ENCODE measurements around the gene TSGA10.
A peak's percentile ranks its signal among the peaks of the same experiment; 100 is the strongest.
"Not testable (repeated sequence)": the region's sequence is repeated elsewhere in the genome, so short reads cannot be mapped to it uniquely, and the experiment has no call there.

The TSGA10 gene

GRCh38 chr2:99072551-99072950, 82.2 kb downstream of the TSGA10 start:
- DNase-seq (ENCODE audit: low spot score): no peak

- no peak for DNase-seq (ENCODE audit: low spot score)
These were observed 86.7 kb downstream of the TSGA10 start for GRCh38 chr2:99067871-99068625.

GRCh38 chr2:99066075-99066958, 88.4 kb downstream of the TSGA10 start:
- DNase-seq (ENCODE audit: low spot score): peak; percentile 48

GRCh38 chr2:99049187-99049586, 105.6 kb downstream of the TSGA10 start:
- DNase-seq (ENCODE audit: low spot score): not testable (repeated sequence)

DNA sequence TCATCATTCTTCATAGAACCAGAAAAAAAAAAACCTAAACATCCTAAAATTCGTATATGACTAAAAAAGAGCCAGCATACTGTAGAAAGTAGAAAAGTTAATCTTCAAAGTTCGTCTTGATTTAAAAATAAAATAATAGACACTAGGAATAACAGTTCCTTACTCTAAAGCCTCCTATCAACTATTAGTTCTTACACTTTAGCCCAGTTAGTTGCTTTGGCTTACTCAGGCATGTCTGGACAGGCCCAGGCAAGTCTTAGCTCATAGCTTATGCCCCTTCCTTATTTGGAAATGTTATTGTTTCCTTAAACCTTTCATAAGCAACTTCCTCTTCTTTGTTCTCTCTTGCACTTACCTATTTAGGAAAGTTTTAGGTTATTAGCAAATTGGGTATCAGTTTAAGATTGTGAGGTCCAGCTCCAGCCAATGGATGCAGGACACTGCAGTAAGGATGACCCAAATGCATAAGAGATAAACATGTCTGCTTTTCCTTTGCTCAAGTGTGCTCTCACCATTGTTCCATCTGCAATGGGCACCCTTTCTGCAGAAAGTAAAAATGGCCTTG, 113.9 kb downstream of the TSGA10 start:
- not testable (repeated sequence) for DNase-seq (ENCODE audit: low spot score)

- DNase-seq (ENCODE audit: low spot score): no peak
These were observed 118.8 kb downstream of the TSGA10 start for GRCh38 chr2:99035920-99036319.

GRCh38 chr2:99032786-99033185, 122.0 kb downstream of the TSGA10 start:
- no peak for DNase-seq (ENCODE audit: low spot score)

GRCh38 chr2:99032001-99032400, 122.7 kb downstream of the TSGA10 start:
- no peak for DNase-seq (ENCODE audit: low spot score)

GRCh38 chr2:99031481-99031880, 123.3 kb downstream of the TSGA10 start:
- no peak for DNase-seq (ENCODE audit: low spot score)

DNA sequence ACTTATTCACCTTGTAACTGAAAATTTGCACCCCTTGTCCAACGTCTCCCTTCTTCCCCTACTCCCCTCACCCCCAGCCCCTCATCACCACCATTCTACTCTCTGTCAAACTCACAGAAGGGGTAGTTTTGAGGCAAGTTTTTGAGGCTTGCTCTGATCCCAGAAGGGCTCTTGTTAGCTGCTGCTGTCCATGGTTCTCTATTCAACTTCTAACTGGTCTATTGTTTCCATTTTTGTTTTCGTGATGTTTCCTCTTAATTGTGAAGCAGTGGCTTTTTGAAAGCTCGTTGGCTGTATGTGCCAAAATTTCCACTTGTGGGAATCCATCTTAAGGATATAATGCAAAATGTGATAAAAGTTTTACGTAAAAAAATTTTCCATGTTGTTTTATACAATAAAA, 126.2 kb downstream of the TSGA10 start:
- no peak for DNase-seq (ENCODE audit: low spot score)

GRCh38 chr2:99027856-99028255, 126.9 kb downstream of the TSGA10 start:
- DNase-seq (ENCODE audit: low spot score): no peak

GRCh38 chr2:99000708-99001107, 154.0 kb downstream of the TSGA10 start:
- DNase-seq (ENCODE audit: low spot score): no peak

DNA sequence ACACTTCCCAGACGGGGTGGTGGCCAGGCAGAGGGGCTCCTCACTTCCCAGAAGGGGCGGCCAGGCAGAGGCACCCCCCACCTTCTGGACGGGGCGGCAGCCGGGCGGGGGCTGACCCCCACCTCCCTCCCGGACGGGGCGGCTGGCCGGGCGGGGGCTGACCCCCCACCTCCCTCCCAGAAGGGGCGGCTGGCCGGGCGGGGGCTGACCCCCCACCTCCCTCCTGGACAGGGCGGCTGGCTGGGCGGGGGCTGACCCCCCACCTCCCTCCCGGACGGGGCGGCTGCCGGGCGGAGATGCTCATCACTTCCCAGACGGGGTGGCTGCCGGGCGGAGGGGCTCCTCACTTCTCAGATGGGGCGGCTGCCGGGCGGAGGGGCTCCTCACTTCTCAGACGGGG, 166.0 kb downstream of the TSGA10 start:
- DNase-seq (ENCODE audit: low spot score): not testable (repeated sequence)

- no peak for DNase-seq (ENCODE audit: low spot score)
These were observed 168.7 kb downstream of the TSGA10 start for GRCh38 chr2:98985905-98986666.

DNA sequence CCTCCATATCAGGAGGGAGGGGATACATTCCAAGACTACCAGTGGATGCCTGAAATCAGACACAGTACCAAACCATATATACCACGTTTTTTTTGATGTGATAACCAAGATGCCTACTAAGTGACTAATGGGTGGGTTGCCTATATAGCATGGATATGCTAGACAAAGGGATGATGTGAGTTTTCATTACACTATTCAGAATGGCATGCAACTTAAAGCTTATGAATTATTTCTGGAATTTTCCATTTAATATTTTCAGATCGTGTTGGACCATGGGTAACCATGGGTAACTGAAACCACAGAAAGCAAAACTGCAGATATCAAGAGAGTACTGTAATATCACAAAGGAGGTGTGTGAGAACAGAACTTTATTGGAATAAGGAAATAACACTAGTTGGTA, 179.1 kb downstream of the TSGA10 start:
- DNase-seq (ENCODE audit: low spot score): no peak

DNA sequence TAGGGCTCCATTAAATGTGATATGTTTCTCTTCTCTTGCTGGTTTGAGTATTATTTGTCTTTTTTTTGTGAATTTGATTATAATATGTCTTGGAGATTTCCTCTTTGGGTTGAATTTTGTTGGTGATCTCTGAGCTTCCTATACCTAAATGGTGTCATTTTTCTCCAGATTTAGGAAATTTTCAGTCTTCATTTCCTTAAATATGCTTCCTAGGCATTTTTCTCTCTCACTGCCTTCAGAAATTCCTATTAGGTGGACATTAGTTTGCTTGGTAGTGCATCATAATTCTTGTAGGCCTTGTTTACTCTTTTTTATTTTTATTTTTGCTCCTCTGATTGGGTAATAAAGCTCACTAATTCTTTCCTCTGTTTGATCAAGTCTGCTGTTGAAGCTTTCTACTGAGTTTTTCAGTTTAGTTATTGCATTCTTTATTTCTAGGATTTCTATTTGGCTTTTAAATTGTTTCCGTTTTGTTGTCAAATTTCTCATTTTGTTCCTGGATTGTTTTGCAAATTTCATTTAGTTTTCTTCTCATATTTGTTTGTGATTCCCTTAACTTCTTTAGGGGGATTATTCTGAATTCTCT, 182.1 kb downstream of the TSGA10 start:
- DNase-seq (ENCODE audit: low spot score): no peak

DNA sequence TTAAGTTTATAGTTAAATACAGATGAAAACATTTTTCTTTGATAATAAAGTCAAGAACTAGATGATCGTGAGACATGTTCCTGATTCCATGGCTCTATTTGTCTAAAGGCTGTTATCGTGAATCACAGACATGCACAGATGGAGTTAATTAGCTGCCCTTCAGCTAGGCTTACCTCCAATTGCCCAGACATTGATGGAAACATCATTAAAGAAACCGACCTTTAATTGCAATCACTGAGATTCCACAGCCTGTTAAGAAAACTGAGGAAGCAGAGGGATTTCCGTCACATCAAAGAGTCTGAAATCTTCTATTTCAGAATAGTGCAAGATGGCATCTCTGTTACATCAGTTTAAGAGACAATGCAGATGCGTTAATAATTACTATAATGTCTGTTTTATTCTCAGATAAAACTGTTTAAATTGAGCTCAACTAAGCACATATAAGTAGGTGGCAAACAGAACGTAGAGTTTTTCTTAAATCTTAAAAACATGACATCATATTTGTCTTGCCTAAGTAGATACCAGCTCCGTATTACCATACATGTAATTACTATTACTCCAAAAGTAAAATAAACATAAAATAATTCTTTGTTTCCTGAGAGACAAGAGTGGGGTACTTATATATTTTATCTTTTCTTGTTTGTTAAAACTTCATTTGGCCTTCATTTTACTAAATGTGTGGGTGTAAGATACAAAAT, 194.8 kb downstream of the TSGA10 start:
- DNase-seq (ENCODE audit: low spot score): no peak

DNA sequence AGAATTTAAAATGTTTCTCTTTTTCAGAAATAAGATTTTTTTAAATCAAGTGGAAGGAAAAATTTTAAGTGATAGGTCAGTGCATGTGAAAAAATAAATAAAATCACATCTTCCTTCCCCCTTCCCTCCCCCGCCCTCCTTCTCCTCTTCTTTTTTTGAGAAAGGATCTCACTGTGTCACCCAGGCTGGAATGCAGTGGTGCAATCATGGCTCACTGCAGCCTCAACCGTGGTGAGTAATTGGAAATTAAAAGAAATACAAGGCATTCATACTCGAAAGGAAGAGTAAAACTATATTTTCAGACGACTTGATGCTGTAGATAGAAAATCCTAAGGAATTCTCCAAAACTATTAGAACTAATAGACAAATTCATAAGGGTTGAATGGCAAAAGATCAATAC, 201.8 kb downstream of the TSGA10 start:
- no peak for DNase-seq (ENCODE audit: low spot score)

DNA sequence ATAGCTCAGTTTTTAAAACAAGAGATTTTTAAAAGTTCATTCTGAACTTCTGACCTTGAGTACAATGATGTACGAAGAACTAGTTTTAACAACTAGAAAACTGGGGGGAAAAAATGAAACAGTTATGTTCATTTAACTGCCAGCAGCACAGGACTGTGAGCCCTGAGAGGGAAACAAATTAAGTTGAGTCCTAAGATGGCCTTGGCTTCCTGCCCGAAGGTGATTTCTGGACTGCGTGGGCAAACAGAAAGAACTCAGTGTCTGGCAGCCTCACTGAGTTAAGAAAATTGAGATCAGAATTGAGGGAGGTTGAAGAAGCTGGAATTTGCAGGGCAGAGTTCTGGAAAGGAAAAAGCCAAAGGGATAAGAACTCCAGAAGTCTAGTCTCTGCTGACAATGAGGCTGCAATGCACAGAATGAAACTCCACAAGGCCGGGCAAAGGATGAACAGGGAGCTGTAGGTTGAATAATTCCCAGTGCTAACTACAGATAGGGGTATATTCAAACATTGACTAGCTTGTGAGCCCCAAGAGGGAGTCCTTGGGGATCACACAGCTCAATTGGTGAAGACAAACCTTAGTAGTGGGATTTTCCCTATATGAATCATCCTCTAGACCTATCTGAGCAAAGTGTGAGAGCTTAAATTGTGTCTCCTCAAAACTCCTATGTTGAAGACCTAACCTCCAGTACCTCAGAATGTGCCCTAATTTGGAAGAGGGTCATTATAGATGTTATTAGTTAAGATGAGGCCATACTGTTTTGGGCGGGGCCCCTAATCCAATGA, 205.6 kb downstream of the TSGA10 start:
- no peak for DNase-seq (ENCODE audit: low spot score)

DNA sequence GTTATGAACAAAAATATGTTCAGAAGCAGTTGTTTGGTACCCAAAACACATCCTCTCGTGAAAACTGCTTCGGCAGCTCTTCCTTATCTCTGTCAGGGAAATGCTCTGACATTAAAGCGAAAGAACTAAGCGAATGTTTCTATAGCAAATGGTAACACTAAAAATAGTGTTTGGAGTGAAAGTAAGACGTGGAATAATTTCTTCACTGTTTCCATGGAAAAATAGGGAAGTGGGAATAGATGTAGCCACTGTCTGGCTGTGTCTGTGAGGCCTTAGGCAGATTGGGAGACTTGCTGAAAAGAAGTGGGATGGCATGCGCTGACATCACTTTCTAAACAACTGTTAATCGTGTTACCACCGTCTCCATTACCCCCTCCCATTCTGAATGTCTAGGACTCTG, 207.2 kb downstream of the TSGA10 start:
- no peak for DNase-seq (ENCODE audit: low spot score)

All from CD4-positive, alpha-beta T cell treated with Interleukin-15 for 4 hours (primary cell).